GM18526 (cell line): ENCODE measurements around the gene ITGA1.

ENCODE experiments used
- POLR2A ChIP-seq: IDR thresholded peaks from 3 replicates; pipeline ENCODE4 v1.6.1; 2011; ENCODE audit not compliant: insufficient read length; ENCODE audit errors: extremely low read depth

The ITGA1 gene

DNA sequence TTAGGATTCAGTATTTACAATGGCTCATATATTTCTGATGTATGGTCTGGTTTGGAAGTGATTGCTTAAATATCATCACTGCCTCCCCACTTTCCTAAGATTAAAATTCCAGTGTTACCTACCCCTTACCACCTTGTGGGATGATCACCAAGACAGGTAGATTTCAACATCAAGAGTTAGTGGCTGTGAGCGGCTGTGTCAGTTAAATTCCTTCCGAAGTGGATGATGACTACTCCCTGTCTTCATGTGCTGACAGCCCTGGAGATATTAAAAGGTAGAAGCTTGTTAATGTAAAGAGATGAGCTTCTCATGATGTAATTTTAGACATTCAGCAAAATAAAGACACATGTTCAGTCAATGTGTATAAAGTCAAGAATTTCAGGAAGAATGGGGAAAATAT is 205.7 kb downstream of the ITGA1 start:
- TF ChIP-seq POLR2A, result no peak

DNA sequence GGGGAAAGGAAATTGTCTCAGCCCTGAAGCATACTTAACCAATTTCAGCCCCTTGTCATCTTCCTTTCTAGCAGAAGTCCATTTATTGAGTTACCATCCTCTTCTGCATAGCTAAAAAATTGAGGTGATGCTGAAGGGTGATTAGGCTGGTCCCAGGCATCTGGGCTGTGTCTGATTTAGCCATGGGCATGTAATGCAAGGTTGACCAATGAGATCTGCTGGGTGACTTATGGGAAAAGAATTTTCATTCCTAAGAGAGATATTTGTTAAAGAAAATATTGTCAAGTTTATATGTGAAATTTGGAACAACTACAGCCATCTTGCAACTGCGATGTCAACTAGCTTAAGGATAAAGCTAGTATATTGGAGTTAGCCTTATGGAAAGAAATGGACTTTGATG is 206.6 kb downstream of the ITGA1 start:
- TF ChIP-seq POLR2A, result no peak

DNA sequence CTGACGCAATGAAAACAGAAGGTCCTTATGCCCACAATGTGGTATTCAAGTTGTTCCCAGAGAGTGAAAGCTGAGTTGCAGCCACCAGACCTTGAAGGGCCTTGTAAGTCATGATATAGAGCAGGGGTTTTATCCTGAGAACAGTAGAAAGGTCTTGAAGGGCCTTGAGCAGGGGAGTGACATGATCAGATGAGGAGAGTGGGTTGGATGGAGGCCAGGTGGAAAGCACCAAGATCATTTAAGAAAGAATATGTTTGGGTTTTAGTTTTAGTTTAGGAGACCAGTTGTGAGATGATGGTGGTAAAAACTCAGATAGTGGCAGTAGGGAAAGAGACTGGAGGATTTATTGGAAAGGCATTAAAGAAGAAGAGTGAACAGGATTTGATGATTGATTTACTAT is 207.4 kb downstream of the ITGA1 start:
- TF ChIP-seq POLR2A, result no peak

DNA sequence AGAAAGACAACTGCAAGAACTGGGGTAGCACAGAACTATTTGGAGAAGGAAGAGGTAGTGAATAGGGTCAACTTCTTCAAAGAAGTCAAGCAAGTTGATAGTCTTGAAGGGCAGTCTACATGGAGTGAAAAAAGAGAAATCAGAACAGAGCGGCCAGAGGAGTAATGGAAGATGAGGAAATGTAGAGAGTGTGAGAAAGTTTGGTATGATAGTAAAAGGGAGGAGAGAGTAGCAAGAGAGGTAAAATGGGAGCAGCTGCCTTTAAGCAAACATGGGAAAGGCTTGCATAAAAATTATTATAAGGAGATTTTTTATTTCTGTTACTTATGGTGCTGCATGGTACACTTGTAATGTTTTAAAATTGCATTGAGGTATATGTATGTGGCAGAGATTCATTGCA is 208.2 kb downstream of the ITGA1 start:
- TF ChIP-seq POLR2A, result no peak

DNA sequence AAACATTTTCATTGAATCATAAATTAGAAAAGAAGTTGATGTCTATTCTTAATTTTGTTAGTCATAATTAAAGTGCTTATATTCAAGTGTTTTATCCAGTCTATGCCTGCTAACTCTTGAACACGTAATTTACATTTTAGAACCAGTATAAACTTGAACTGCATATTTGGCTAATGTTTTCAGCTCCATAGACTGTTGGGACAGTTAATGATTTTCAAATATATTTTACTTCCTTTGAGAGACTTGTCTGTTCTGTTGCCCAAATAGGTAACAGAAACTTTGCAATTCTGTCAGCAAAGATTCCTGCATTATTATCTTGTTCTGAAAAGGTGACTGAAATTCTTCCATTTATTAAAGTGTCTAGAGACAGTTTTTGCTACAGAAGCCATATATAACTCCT is 209.3 kb downstream of the ITGA1 start:
- no peak for TF ChIP-seq POLR2A

DNA sequence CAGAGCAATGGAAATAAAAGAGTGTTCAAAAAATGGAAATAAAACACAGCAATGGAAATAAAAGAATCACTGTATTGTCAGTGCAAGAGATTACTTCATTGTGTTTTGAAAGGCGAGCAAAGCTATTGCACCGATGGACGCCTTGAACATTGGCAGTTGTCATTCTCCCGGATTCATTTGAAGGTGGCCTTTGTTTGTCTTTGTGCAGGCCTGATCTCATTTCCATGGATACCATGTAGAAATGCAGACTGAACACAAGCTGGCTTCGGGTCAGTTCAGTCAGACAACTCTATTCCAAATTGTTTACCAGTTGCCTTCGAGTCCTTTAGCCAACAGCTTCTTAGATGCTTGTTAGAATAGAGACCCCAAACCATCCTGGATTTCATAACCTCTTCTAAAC is 209.7 kb downstream of the ITGA1 start:
- TF ChIP-seq POLR2A, result no peak

DNA sequence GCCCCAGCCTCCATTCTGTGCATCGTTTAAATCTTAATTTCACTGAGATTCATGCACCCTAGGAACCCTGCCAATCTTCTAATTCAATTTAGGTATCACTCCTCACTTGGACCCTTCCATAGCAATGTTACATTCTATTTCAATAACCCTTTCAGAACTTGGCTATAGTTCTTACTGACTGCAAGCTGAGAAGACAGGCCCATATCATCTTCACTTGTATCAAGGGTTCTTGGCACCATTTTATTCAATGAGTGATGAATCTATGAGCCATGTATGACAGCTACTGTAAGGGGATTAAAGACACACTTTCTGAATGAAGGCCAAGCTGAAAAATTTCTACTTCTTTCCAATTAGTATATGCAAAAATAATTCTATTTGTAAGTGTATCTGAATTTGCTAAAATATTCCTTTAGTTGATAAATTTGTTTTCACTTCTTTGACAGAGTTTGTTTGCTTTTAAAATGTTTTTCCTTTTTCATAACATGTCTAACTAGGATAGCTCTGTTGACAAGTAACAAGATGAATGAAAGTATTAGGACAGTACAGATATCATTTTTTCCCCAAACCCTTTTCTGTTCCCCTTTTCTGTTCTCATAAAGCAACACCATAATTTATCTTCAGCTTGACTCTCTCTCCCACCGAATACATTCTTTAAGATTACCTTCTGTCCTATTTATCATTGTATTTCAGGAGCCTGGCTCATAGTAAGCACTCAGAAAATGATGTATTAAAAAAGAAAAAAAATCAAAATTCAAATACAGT is 211.0 kb downstream of the ITGA1 start:
- TF ChIP-seq POLR2A, result no peak

DNA sequence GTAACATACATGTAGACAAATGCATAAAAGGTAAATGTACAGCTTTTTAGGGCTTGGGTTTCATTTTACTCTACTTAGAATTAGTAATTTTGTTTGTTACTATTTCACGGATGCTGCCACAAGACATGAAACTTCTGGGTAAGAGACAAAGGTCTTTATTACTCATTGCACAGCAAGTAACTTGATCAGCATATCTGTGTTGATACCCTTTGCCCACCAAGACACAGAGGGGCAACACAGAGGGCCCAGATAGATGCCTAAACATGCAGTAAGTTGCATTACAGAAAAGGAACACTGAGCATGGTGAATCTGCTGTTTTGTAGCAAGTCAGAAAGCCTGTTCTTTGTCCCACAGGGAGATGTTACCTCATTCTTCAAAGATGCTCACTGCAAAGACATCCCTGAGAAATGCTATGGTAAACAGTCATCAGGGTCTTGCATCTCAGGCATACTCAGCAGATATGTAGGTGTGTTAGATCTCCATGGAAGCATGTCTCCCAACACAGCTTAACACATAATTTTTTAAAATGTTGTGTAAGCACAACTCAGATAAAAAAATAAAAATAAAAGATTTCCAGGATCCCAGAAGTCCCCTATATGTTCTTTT is 211.7 kb downstream of the ITGA1 start:
- TF ChIP-seq POLR2A, result no peak

DNA sequence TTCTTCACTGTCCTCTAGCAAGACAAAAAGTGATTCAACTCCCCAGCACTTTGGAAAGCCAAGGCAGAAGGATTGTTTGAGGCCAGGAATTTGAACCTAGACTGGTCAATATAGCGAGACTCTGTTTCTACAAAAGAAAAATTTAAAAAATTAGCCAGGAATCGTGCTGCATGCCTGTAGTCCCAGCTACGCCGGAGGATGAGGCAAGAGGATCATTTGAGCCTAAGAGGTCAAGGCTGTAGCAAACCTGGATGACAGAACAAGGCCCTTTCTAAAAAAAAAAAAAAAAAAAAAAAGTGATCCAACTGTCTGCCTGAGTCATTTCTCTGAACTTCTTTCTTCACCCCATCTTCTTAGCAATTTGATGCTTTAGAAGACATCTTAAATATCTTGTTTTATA is 213.8 kb downstream of the ITGA1 start:
- TF ChIP-seq POLR2A, result no peak

DNA sequence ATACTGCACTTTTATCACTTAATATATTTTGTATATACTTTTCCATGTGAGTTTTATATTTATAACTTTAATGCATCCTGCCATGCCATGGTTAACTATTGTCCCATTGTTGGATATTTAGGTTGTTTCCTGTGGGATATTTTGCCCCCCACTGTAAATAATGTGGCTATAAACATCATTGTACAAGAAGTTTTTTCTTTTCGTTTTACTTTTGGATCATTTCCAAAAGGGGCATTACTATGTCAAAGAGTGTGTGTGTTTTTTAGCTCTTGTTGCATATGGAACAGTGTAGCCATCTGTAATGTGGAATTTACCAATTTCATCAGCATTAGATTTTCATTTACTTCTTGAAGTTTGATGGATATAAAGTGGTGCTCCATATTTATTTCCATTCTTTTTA is 214.8 kb downstream of the ITGA1 start:
- no peak for TF ChIP-seq POLR2A

DNA sequence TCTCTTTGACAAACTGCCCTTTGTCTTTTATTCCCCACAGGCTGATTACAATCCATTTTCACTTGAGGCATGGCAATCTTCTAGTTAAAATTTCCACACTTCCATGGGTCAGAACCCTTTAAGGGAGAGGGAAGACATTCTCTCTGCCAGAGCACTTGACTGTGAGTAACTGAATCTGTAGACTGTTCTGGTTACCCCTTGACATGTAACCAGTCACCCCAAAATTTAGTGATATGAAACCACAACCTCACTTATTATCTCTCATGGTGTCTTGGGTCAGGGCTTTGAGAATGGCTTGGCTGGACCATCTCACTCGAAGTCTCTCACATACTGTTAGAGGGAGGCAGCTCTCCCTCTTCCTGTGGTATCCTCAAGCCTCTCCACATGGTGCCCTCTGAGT is 215.4 kb downstream of the ITGA1 start:
- no peak for TF ChIP-seq POLR2A

DNA sequence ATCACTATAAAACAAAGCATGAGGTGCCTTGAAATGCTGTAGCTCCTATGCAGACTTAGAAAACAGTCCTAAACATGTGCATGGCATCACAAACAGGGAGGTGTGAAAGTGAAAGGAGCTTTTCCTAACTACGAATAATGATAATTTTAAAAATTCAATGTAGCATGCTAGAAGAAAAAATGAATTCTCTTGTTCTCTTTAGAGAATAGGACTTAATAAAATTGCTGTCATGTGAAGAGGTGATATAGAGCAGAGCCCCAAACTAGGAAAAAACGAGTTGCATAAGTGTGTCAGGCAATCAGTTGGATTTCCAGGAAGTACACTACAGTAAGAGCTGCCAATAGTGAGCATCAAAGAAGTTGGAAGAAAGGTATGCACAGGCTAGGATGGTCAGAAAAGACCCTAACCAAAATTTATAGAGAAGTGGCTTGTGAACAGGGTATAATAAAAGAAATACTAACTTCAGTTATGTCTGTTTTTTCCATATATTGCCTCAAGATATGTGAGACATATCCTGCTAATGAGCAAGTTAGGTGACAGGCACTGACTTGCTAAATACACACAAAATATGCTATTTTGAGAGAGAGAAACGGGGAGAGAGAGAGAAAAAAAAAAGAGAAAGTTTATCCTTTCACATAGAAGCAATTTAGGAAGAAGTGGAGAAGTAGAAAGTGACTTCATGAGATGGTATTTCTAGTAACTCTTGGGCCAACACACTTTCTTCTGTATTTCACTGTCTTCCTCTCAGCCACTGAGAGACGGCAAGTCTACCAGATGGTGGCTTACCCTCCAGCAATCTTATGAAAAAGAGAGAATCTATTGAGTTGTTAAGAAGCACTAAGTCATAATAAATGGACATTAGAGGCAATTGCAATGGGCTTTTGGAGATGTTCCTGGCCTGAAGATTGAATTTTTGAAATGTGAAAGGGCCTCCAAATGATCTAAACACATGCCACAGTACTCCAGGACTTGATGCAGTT is 219.5 kb downstream of the ITGA1 start:
- no peak for TF ChIP-seq POLR2A

DNA sequence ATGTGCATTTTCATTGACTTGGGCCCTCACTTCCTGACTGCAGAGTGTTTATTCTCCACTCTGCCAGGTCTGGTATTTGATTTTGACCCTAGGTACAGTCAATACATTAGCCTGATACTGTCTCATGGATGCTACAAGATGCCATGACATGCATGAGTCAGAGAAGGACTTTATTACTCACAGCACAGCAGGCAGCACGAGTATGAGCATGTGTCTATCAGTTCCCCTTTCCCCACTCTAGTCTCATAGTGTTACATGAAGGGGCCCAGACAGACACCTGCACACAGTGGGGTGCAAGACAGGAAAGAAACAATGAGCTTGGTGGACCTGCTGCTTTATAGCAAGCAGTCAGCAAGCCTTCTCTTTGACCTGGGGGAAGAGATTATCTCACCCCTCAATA is 221.0 kb downstream of the ITGA1 start:
- no peak for TF ChIP-seq POLR2A
